Stimulated activated CD4-positive, alpha-beta T cell treated with anti-CD3 and anti-CD28 coated beads, TNF-alpha, amount 100 ng/mL, for 1 hour (primary cell): ENCODE measurements around the gene AQP10.
"Not testable (repeated sequence)": the region's sequence is repeated elsewhere in the genome, so short reads cannot be mapped to it uniquely, and the experiment has no call there.

Source experiments
- DNase-seq, 3 donors: peaks; one replicate each; pipeline ENCODE4 v3.0.0-alpha.2; 2020; ENCODE audit warnings: low read depth in 3 of 3, low spot score in 1 of 3

The AQP10 gene

DNA sequence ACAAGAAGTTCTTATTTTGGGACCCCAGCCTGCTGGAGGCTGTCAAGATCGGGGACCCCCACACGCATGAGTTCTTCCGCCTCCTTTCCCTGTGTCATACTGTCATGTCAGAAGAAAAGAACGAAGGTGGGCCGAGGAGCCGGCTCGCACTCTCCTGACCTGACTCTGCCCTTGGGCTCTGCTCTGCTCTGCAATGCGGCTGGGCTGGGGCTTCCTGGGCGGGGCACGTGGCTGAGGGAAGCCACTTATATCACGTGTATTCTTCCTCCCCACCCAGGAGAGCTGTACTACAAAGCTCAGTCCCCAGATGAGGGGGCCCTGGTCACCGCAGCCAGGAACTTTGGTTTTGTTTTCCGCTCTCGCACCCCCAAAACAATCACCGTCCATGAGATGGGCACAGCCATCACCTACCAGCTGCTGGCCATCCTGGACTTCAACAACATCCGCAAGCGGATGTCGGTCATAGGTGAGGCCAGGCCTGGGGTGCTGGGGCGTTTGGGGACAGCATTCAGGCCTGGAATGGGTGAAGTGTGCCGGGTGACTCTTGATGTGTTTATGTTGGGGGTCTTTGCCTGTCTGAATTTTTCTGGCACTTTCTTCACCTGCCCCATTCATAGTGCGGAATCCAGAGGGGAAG lies 22.1 kb downstream of the AQP10 start:
- peak in 2 of 3 donors; percentile 48 for DNase-seq

DNA sequence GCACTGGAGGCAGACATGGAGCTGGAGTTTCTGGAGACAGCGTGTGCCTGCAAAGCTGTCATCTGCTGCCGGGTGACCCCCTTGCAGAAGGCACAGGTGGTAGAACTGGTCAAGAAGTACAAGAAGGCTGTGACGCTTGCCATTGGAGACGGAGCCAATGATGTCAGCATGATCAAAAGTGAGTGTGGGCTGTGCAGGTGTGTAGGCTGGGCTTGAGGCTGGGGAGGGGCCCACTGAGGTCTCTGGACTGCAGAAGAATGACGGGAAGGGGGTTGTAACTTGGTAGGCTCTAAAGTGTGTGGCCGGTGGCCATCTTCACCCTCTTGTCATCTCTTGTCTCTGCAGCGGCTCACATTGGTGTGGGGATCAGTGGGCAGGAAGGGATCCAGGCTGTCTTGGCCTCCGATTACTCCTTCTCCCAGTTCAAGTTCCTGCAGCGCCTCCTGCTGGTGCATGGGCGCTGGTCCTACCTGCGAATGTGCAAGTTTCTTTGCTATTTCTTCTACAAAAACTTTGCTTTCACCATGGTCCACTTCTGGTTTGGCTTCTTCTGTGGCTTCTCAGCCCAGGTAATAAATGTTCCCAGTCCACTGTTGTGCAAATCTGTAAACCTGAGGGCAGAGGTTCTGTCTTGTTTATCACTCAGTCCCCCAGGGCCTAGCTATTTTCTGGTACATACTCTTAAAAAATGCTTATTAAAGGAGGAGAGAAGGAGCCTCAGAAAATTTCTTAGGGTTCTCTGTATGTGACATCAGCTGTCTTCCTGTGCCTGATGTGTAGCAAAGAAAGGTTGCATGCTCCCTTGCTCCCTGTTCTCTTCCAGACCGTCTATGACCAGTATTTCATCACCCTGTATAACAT lies 24.3 kb downstream of the AQP10 start:
- peak; percentile 49 to 63 (median 51) for DNase-seq

DNA sequence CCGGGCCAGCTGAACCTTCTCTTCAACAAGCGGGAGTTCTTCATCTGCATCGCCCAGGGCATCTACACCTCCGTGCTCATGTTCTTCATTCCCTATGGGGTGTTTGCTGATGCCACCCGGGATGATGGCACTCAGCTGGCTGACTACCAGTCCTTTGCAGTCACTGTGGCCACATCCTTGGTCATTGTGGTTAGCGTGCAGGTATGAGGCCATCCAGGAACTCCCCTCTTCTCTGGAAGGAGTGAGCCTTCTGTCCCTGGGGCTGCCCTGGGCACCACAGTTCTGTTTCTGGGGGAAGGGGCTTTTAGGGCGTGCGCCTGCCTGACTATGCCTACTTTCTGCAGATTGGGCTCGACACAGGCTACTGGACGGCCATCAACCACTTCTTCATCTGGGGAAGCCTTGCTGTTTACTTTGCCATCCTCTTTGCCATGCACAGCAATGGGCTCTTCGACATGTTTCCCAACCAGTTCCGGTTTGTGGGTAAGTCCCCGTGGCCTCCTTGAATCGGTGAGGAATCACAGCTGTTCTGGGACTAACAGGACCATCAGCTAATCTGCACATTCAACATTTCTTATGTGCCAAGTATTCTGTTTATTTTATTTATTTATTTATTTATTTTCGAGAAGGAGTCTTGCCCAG lies 25.5 kb downstream of the AQP10 start:
- DNase-seq: no peak

DNA sequence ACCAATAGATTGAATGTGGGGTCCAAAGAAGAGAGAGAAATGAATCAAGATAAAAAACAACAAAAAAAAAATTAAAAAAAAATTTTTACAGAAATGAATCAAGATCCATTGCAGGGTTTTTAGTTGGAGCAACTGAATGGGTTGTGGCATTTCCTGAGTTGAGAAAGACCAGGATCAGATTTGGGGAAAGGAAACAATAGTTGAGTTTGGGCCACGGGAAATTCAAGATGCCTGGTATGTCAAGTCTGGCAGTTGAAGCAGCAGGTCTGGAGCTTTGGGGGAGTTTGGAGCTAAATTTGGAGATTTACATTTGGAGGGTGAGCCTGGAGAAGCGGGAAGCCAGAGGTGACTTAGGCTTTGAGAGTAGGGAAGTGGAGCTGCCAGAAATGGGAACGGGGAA lies 27.1 kb downstream of the AQP10 start:
- no peak for DNase-seq

DNA sequence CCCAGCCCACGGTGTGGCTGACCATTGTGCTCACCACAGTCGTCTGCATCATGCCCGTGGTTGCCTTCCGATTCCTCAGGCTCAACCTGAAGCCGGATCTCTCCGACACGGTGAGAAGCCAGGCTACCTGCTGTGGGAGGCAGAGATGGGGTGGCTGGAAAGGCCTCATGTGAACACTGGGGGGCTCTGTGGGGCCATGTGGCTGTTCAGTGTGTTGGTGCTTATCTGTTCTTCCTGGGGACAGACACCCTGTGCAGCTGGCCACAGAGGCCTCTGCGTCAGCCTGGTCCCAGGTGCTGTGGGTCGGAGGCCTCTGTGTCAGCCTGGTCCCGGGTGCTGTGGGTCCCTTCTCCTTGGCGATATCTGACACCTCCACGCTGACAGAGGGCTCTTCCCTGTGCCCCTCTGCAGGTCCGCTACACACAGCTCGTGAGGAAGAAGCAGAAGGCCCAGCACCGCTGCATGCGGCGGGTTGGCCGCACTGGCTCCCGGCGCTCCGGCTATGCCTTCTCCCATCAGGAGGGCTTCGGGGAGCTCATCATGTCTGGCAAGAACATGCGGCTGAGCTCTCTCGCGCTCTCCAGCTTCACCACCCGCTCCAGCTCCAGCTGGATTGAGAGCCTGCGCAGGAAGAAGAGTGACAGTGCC lies 27.7 kb downstream of the AQP10 start:
- no peak for DNase-seq

DNA sequence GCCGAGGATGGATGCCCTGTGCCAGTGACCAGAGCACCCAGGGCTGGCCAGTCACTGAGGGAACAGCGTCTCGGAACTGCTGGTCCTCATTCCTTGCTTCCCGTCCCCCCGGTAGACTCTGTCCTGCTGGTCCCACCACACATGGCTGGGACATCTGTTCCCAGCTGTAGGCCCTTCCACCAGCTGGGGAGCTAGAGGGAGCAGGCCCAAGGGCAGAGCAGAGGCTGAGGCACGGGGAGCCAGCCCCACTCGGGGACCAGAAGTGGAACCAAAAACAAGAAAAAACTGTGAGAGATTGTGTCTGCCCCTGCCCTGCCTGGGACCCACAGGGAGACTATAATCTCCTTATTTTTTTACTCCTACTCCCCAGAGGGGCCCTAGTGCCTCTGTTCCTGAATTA lies 28.2 kb downstream of the AQP10 start:
- DNase-seq: no peak

DNA sequence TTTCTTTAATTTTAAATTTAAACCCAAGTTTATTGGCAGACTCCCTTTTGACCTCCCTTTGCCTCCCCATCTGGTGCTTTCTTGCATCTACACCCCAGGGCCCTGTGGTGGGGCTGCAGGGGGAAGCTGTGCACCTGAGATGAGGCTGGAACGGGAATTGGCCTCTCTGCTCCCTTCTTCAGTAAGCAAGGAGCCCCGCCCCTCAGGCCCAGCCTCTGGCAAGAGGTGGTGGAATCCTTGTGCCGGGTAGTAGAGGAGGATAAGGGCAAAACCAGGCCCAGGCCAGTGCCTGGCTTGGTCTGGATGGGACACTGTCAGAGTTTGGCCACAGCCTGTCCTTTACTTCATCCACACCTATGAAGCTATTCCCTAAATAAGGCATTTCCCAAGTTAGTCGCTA lies 29.5 kb downstream of the AQP10 start:
- no peak for DNase-seq

DNA sequence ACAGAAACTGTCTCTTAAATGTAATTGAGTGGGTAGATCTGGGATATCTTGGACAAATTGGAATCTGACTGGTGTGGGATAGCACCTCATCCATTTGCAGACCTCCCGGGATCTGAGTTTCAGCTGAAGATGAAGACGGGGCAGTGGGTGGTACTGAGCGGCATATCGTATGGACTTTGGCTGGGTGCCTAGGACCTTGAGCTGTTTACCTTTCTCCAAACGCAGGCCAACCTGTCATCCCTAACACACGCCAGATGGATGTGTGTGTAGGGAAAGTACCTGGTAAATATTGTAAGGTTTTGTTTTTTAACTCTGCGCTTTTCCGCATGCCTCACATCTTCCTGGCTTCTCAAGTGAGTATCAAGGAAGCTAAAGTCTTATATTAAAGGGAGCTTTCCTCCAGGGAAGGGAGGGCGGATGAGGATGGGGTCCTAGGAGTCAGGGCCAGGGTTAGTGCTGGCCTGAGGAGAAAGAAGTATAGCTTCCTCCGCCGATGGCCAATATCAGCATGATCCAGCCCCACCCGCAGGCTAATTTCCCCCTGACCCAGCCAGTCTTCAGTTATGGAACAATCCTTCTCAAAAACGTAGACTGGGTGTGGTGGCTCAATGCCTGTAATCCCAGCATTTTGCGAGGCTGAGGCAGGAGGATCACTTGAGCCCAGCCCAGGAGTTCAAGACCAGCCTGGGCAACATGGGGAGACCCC lies 30.6 kb downstream of the AQP10 start:
- DNase-seq: no peak

DNA sequence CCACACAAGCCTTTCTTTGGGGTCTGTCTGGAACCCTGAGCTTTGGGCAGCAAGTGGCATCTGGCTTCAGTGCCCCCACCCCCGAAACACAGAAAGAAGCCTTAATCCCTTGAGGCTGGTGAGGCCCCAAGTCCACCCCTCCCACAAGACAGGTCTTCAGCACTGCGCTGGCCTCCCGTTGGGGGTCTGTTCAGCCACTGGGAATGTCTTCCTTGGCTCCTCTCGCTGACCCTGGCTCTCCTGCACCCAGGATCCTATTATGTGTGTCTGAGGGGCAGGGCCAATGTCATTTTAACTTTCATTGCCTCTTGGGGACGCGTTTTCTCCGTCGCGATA lies 31.3 kb downstream of the AQP10 start:
- DNase-seq: no peak

DNA sequence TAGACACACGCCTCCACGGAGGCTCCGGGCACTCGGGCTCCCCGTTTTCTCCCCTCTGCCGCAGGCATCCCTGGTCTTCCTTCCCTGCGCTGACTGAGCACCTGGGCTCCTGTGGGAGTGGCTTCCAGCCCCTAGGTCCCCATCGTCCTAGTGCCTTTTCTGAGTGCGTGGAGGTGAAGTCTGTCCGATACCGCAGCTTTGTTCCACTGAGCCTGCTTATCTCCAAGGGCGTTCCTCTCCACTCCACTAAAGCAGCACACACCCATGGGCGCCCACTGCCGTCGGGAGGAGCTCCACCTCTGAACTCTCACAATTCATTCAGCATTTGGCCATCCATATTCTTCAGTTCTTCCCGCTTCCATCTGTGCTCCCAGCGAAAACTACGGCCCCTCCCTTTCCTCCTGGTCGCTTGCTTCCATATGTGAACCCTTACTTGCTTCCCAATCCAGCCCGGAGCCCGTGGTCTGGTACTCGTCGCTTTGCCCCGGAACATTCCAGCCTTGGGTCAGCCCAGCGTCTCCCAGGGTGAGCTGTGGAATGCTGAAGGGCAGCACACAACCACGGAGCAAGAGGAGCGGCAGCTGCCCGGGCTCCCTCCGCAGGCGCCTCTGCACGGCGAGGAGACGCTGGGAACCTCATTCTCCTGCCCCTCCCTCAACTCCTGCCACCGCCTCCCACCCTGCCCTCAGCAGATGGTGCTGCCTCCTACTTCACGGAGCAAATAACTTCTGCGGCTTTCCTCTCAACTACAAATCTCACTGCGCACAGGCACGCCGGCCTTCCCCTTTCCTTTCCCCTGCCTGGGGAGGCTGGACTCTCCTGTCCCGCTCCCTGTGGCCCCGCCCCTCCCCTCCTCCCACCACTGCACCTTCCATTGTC lies 31.9 kb downstream of the AQP10 start:
- no peak for DNase-seq

DNA sequence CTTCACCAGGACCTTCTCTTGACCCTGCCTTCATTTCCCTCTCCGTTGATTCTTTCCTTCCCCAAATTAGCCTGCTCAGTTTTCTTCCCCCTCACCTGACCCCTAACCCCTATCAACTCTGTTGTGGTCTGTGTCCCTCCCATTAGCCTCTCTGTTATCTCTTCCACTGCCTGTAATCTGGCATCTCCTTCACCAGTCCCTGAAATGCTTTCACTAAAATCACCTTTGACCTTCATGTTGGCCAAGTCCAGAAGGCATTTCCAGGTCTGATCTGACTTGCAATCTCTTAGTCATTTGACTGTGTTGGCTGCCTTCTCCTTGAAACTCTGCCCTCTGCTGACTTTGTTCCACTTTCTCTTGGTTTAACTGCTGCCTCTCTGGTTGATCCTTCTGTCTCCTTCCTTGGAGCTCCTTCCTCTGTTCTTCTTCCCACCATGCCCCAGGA lies 32.6 kb downstream of the AQP10 start:
- no peak for DNase-seq

DNA sequence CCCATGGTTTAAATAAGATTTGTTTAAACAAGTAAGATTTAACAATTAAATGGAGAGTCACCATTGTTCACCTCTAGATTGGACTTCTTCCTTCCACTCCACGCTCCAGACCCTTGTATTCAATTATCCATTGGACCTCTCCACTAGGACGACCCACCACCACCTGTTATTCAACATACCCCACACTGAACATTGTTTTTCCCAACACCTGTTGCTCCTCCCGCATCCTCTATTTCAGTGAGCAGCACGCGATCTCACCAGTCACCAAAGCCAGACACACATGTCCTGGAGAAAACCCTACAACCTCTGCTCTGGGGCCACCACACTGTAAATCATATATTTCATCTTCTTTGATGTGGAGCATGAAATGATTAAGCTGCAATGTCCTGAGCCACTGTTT lies 33.1 kb downstream of the AQP10 start:
- no peak for DNase-seq

DNA sequence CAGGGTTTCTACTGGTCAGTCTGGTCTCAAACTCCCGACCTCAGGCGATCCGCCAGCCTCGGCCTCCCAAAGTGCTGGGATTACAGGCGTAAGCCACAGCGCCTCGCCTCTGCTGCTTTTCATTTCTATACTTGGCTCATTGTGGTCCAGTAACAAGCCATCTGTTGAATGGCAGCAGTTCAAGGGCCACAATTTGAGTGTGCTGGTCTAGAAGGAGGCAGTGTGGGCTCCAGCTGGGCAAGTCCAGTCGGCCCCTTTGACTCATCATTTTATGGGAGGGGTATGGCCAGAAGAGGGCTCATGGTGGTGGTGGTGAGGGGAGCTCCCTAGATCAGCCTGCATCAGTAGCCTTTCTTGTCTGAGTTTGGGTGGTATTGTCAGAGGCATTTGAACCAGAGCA lies 37.6 kb downstream of the AQP10 start:
- no peak for DNase-seq

DNA sequence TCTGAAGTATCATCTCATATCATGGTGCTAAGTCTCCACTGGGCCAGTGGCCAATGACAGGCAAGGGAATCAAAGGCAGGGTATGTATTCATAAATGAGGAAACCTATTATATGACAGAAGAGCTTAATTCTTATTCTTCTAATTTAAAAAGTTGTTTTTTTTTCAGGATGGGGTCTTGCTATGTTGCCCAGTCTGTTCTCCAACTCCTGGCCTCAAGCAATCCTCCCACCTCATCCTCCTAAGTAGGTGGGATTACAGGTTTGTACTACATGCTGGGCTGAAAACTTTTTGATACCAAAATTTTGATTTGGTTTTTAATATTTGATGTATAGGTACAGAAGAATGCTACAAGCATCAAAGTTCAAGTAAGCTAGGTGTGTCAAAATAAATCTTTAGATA lies 39.4 kb downstream of the AQP10 start:
- DNase-seq: no peak

DNA sequence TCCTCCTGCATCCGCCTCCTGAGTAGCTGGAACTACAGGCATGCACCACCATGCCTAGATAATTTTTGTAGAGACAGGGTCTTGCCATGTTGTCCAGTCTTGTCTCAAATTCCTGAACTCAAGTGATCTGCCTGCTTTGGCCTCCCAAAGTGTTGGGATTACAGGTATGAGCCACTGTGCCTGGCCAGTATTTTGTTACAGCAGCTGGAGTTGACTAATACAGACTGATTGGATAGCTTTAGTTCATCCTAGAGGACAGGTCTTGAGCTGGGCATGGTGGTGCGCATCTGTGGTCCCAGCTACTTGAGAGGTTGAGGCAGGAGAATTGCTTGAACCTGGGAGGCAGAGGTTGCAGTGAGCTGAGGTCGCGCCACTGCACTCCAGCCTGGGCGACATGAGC lies 40.0 kb downstream of the AQP10 start:
- DNase-seq: not testable (repeated sequence)

DNA sequence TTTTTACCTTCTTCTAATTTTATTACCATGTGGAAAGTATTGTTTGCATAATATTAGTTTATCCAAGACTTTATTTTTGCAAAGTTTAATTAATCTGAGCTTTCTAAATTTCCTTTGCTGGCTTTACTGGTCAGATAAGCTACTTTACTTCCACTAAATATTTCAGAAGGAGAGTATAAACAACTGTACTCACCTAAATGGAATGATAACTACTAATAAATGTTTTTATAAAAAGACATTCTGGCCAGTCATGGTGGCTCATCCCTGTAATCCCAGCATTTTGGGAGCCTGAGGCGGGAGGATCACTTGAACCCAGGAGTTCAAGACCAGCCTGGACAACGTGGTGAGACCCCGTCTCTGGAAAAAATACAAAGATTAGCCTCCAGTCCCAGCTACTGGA lies 40.5 kb downstream of the AQP10 start:
- no peak for DNase-seq

DNA sequence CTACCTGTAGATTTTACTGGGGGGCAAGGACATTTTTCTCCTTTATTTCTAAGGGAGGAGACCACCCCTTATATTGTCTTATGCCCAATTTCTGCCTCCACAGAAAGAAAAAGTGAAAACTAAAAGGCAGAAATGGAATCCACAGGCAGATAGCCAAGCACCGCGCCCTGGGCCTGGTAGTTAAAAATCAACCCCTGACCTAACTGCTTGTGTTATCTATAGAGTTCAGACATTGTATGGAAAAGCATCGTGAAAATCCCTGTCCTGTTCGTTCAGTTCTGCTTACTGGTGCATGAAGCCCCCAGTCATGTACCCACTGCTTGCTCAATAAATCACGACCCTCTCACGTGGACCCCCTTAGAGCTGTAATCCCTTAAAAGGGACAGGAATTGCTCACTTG lies 50.5 kb downstream of the AQP10 start:
- DNase-seq: no peak

DNA sequence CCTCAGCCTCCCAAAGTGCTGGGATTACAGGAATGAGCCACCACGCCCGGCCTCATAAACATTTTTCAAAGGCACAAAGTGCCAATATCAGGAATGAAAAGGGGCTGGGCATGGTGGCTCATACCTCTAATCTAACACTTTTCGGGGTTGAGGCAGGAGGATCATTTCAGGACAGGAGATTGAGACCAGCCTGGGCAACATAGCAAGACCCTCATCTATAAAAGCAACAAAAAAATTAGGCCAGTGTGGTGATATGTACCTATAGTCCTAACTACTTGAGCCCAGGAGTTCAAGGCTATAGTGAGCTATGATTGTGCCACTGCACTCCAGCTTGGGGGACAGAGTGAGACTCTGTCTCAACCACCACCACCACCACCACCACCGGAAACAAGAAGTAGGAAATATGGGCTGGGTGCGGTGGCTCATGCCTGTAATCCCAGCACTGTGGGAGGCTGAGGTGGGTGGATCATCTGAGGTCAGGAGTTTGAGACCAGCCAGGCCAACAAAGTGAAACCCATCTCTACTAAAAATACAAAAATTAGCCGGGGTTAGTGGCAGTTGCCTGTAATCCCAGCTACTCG lies 53.0 kb downstream of the AQP10 start:
- DNase-seq: not testable (repeated sequence)
